GM12872 (cell line): Measurements from ENCODE around the gene SLC9A7.

Experiments used
- TF ChIP-seq, protein P1 (sequence below): IDR thresholded peaks from 3 replicates; pipeline ENCODE4 v1.5.1; 2011; ENCODE audit warnings: low read depth, mild to moderate bottlenecking, low read length, moderate library complexity; ENCODE audit not compliant: insufficient read depth

The SLC9A7 gene

GRCh38 chrX:46582966-46583365, 176.0 kb downstream of the SLC9A7 start:
- TF ChIP-seq, protein P1, sequence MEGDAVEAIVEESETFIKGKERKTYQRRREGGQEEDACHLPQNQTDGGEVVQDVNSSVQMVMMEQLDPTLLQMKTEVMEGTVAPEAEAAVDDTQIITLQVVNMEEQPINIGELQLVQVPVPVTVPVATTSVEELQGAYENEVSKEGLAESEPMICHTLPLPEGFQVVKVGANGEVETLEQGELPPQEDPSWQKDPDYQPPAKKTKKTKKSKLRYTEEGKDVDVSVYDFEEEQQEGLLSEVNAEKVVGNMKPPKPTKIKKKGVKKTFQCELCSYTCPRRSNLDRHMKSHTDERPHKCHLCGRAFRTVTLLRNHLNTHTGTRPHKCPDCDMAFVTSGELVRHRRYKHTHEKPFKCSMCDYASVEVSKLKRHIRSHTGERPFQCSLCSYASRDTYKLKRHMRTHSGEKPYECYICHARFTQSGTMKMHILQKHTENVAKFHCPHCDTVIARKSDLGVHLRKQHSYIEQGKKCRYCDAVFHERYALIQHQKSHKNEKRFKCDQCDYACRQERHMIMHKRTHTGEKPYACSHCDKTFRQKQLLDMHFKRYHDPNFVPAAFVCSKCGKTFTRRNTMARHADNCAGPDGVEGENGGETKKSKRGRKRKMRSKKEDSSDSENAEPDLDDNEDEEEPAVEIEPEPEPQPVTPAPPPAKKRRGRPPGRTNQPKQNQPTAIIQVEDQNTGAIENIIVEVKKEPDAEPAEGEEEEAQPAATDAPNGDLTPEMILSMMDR, result no peak

GRCh38 chrX:46582325-46582724, 176.6 kb downstream of the SLC9A7 start:
- TF ChIP-seq, protein P1, result no peak

DNA sequence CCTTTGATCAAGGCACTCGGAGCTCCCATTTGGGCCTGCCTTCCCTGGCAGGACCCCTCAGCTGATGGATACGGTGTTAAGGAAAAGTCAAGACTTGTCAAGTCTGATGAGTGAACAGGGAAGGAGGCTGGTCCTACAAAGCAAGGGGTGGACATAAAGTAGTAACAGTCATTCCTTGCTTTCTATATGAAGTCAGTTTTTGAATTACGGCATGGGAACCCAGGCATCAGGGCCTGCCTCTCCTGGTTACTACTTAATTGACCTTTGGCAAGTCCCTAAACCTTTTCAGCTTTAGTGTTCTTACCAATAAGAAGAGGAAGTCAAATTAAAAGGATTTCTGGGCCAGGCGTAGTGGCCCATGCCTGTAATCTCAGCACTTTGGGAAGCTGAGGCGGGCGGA, 178.3 kb downstream of the SLC9A7 start:
- TF ChIP-seq, protein P1, result no peak

- TF ChIP-seq, protein P1, result no peak
Observed at GRCh38 chrX:46579250-46579649, 179.7 kb downstream of the SLC9A7 start.

DNA sequence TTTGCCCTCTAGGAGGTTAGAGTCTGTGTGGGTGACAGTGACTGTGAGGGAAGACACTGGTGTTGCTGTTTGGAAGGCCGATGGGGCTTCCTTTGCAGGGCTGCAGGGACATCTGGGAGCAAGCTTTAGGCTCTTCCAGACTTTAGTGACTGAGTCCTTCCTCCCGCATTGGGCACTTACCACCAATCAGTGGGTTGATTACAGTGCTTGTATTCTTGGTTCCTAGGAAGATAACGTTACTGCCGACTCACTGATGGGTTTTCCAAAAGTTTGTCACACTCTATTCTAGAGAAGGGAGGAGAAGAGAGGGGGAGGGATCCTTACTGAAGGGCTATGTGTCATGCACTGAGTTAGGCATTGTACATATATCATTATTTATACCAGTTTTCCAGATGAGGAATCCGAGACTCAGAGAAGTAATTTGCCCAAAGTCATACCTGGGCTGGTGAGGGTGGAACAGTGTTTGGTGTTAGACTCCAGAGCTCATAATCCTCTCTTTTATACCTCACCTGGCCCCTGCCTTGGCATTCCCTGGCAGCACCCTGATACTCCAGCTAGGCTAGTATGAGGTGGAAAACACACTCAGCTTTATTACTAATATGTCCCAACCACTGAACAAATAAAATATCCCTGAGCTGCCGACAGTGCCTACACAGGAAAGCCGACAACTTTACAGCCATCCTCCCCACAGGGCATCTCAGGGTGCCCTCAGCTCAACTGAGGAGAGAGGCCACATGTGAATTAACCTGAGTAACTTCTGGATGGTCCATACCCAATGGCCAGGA, 181.5 kb downstream of the SLC9A7 start:
- TF ChIP-seq, protein P1, result no peak

- TF ChIP-seq, protein P1, result no peak
Observed at GRCh38 chrX:46576458-46576857, 182.5 kb downstream of the SLC9A7 start.

- TF ChIP-seq, protein P1, result no peak
Observed at GRCh38 chrX:46575991-46576392, 182.9 kb downstream of the SLC9A7 start.
